T47D (cell line): ENCODE results near the gene GGCX.

Experiments
- DNase-seq, 2 experiments: peaks; one replicate each; pipeline versions ENCODE4 v3.0.0 to v3.0.0-alpha.2; 2011 to 2012; ENCODE audit warnings: low read depth in 1 of 2, low spot score in 1 of 2
- JUND ChIP-seq: IDR thresholded peaks from 2 replicates; pipeline ENCODE4 v1.6.1; 2012; ENCODE audit warnings: low read depth
- in situ Hi-C: cut with HindIII; loops from 2 replicates; pipeline ENCODE4 v1.10.0; 2016; ENCODE audit warnings: low sequenced_read_pairs, low pct_unique_long_range_greater_than_20kb

Gene GGCX

DNA sequence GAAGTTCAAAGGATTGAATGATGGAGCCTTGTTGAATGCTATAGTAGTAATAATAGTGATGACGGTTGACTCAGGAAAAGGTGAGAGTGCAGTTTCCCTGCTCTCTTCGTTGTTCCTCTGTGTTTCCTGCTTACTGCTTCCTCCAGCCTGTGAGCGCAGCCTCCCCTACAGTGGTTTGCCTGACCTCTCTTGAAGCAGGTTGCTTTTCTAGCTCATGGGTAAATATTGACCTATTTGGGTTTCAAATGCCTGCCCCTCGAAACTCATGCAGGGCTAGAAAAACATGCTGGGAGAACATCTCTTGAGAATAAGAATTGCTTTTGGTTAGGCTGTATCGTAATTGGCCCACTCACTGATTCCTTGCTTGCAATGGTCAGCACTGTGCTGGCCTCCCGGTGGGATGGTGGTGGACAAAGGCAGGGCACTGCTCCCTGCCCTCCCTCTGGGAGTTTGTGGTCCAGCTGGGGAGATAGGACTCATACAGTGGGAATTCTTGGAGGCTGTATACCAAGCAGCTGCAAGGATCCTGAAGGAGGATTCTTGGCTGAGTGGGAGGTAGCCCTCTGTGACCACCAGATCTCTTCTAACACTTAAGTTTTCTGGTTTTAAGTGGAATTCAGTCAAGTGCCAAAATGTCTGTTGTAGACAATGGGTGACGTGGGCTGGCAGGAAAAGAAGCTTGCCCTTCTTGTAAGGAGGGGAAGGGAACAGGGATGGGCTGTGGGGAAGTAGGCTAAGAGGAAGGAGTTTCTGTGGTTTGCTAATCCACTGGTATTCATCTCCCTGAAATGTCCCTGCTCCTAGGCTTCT is 28.9 kb upstream of the GGCX start:
- in situ Hi-C loops, result no loop called here
- DNase-seq, result peak in 1 of 2 experiments; percentile 86
- TF ChIP-seq JUND, result no peak

DNA sequence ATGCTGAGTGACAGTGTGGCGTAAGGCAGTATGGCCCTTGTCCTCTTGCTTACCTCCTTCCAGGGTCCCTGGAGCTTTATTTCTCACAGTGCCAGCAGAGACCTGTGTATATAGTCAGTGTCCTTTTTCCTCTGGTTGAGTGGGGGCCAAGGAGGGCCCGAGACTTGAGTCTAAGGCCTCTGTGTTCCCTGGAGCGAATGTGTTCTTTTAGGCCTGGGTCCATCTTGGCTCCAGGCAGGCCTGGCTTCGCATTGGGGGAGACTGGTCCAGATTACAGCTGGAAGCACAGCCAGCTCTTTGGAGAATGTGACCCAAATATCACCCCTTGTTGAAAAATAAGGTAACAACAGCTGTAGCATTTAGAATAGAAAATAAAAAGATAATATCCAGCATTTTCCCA is 27.9 kb upstream of the GGCX start:
- no peak for DNase-seq
- in situ Hi-C loops, result no loop called here
- TF ChIP-seq JUND, result no peak

- in situ Hi-C loops, result no loop called here
Observed at GRCh38 chr2:85588645-85589044, 27.4 kb upstream of the GGCX start.

DNA sequence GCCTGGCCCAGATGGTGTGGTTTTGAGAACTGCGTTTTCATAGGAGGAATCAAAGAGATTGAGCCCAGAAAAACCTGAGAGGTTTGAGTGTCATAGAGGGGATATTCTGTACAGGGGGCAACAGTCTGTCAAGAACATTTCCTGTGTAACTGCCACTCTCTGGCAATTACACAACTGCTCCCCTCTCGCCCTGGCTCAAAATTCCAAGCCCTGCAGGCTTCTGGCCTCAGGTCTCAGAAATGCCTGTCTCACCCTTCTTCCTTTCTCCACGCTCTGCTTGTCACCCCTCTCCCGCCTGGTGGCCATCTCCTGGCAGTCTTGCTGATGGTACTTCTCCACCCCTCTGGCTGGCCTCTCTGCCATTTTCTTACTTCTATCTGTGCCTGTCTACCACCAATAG is 26.9 kb upstream of the GGCX start:
- in situ Hi-C loops, result no loop called here
- no peak for DNase-seq
- TF ChIP-seq JUND, result no peak

More at GRCh38 chr2:85588645-85589044, 27.4 kb upstream of the GGCX start:
- no peak for TF ChIP-seq JUND
- DNase-seq, result no peak

GRCh38 chr2:85585781-85586105 is 24.4 kb upstream of the GGCX start:
- DNase-seq, result no peak
- TF ChIP-seq JUND, result no peak
- in situ Hi-C loops, result no loop called here

DNA sequence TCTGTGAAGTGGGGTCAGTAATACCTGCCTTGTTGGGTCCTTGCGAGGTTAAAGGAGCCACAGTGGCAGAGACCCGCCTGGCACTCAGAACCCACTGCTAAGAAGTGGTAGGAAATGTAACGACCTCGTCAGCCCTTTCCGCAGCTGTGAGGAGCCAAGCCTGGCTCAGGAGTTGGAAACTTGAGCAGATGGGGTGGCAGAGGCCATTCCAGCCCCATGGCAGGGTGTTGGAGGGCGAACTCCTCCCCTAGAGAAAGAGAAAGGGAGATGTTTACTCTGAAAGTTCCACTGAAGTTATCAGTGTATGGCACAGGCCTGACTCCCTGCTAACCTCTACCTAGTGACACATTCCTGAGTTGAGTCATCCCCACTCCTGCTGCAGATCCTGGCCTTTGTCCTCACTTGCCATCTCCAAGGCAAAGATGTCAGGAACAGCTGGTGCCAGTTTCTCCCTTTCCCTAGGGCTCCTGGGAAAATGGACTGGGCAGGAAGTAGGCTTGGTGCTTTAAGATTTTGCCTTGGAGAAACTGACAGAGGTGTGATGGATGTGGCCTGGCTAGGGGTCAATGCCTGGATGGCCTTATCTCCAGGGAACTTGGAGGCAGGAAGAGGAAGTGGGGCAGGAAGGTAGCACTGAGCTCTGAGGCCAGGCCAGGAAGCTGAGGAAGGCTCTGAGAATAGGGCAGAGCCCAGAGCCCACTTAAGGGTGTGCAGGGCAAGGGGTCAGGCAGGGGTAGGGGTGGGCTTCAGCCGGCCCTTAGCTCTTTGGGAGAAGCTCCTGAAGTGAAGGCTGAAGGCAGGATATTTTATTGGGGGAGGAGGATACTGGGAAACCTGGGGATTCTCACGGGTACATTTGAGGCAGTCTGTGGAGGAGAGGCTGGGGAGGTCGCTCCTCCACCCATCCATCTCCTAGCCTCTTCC is 23.8 kb upstream of the GGCX start:
- TF ChIP-seq JUND, result no peak
- no peak for DNase-seq
- in situ Hi-C loops, result no loop called here

DNA sequence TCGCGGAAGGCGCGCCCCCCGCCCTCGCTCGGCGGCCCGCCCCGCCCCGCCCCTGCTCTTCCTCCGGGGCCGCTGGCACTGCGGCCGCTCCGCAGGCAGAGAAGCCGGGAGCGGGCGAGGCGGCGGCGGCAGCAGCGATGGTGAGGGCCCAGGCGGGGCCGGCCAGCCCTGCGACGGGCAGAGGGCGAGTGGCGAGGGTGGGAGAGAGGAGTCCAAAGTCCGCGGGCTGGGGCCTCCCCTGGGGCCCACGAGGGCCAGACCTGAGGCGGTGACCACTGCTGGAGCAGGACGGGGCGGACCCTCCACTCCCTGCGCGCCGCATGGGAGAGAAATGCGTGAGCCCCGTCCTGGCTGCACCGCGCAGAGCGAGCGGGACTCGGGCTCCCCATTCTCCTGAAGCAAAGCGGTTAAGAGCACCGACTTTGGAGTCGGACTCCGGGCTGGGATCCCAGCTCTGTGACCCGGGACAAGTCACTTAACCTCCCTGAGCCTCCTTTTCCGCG is 23.1 kb upstream of the GGCX start, which contains the start of gene VAMP5:
Gene VAMP5, plus strand, starts transcription at position 78 of the 503 bp plus-strand sequence. Its CDS starts 60 bp downstream, at position 138.
- DNase-seq, result no peak
- in situ Hi-C loops, result no loop called here
- TF ChIP-seq JUND, result no peak

- in situ Hi-C loops, result no loop called here
Observed at GRCh38 chr2:85583667-85584353, 22.5 kb upstream of the GGCX start.

GRCh38 chr2:85582492-85582891 is 21.2 kb upstream of the GGCX start:
- in situ Hi-C loops, result no loop called here

More at GRCh38 chr2:85583667-85584353, 22.5 kb upstream of the GGCX start:
- TF ChIP-seq JUND, result no peak
- DNase-seq, result no peak

DNA sequence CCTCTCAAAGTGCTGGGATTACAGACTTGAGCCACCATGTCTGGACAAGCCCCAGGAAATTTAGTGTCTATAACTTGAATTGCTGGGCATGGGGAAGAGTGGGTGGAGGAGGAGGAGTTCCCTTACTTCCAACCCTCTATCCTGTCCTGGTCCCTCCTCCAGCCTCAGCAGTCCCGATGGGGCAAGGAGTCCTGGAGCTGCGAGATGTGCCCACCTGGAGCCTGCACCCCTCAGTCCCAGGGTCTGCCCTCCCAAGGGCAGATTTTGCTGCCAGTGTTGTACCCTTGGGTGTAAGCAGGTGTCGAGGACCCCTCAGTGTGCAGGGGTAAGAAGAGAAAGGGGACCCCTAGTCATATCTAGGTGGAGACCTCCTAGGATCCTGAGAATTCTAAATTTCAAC is 18.9 kb upstream of the GGCX start:
- TF ChIP-seq JUND, result no peak
- no peak for DNase-seq
- in situ Hi-C loops, result no loop called here

More at GRCh38 chr2:85582492-85582891, 21.2 kb upstream of the GGCX start:
- no peak for TF ChIP-seq JUND
- no peak for DNase-seq

GRCh38 chr2:85579266-85579935 is 18.1 kb upstream of the GGCX start:
- in situ Hi-C loops, result no loop called here
- no peak for DNase-seq

More at GRCh38 chr2:85579266-85579935, 18.1 kb upstream of the GGCX start:
- no peak for TF ChIP-seq JUND
